ENCODE measurements around the gene PEX3.
"Not testable (repeated sequence)": the region's sequence is repeated elsewhere in the genome, so short reads cannot be mapped to it uniquely, and the experiment has no call there.

Gene PEX3

GRCh38 chr6:143450453-143451371, at the start of gene PEX3, which contains the start of gene ADAT2:
Gene PEX3, plus strand, starts transcription at chr6:143450805. Its CDS starts 238 bp downstream, at chr6:143451043.
Gene ADAT2, minus strand, starts transcription at chr6:143450695. Its CDS starts 37 bp downstream, at chr6:143450658.
- peak; percentile 95 for DNase-seq

- no peak for DNase-seq
These were observed 49.5 kb upstream of the PEX3 start for GRCh38 chr6:143401068-143401446.

- no peak for DNase-seq
These were observed 48.8 kb upstream of the PEX3 start for GRCh38 chr6:143401636-143402370.

GRCh38 chr6:143402721-143403336, 47.8 kb upstream of the PEX3 start:
- no peak for DNase-seq

GRCh38 chr6:143405373-143406154, 45.0 kb upstream of the PEX3 start:
- DNase-seq = no peak

GRCh38 chr6:143406673-143407072, 43.9 kb upstream of the PEX3 start:
- no peak for DNase-seq

- DNase-seq = no peak
These were observed 42.3 kb upstream of the PEX3 start for GRCh38 chr6:143408151-143408786.

- no peak for DNase-seq
These were observed 41.8 kb upstream of the PEX3 start for GRCh38 chr6:143408787-143409162.

GRCh38 chr6:143410859-143411270, 39.7 kb upstream of the PEX3 start:
- DNase-seq = no peak

- no peak for DNase-seq
These were observed 35.8 kb upstream of the PEX3 start for GRCh38 chr6:143414769-143415168.

GRCh38 chr6:143419526-143419925, 31.1 kb upstream of the PEX3 start:
- no peak for DNase-seq

- no peak for DNase-seq
These were observed 24.6 kb upstream of the PEX3 start for GRCh38 chr6:143426026-143426425.

- peak; percentile 75 for DNase-seq
These were observed 23.3 kb upstream of the PEX3 start for GRCh38 chr6:143427109-143427817.

- no peak for DNase-seq
These were observed 20.6 kb upstream of the PEX3 start for GRCh38 chr6:143429970-143430369.

- no peak for DNase-seq
These were observed 19.4 kb upstream of the PEX3 start for GRCh38 chr6:143431226-143431625.

GRCh38 chr6:143432588-143432987, 18.0 kb upstream of the PEX3 start:
- DNase-seq = no peak

GRCh38 chr6:143441010-143441409, 9.6 kb upstream of the PEX3 start:
- DNase-seq = no peak

GRCh38 chr6:143441680-143442545, 8.7 kb upstream of the PEX3 start:
- DNase-seq = peak; percentile 84

GRCh38 chr6:143443096-143443495, 7.5 kb upstream of the PEX3 start:
- DNase-seq = no peak

- not testable (repeated sequence) for DNase-seq
These were observed 2.7 kb upstream of the PEX3 start for GRCh38 chr6:143447865-143448264.
